ENCODE measurements around the gene FSIP2. TPM values are rescaled to one million over a fixed set of nuclear protein-coding genes. Genes with fewer than 3 reads are reported as not detected.

FSIP2 gene
- total RNA-seq, 1 donor from 2014 or later = 12.7 TPM

DNA sequence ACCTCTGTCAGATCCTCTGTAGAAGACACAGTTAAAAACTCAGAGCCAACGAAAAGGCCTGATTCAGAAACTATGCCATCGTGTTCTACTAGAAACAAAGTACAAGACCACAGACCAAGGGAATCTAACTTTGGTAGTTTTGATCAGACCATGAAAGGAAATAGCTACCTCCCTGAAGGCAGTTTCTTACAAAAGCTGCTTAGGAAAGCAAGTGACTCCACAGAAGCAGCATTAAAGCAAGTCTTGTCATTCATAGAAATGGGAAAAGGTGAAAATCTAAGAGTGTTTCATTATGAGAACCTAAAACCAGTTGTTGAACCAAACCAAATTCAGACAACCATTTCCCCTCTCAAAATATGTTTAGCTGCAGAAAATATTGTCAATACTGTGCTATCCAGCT, 58.2 kb downstream of the FSIP2 start:
- Histone ChIP-seq H3K4me3 (no peak overlapping the region), H3K36me3 (no peaks in the 10 kb centered on the region), H4K20me1 (ENCODE audit: low read depth) (no peaks in the 10 kb centered on the region), H3K27ac (no peak overlapping the region), H3F3A (ENCODE audit: low read depth) (no peaks in the 10 kb centered on the region), H3K4me1 (no peaks in the 10 kb centered on the region), H3K79me2 (ENCODE audit: low read depth) (no peaks in the 10 kb centered on the region), H2AFZ (replicated peaks) (no peak overlapping the region), H3K9ac (no peak overlapping the region), H3K4me2 (no peak overlapping the region), H3K9me3 (ENCODE audit: low read depth) (no peaks in the 10 kb centered on the region), H3K27me3 (no peaks in the 10 kb centered on the region)
- Mint-ChIP-seq H3K27ac (no peak overlapping the region), H3K4me1 (no peaks in the 10 kb centered on the region), H3K27me3 (ENCODE audit: insufficient read depth, low read depth) (no peaks in the 10 kb centered on the region), H3K9me3 (no peaks in the 10 kb centered on the region), H3K36me3 (peaks cover 2% of the 10 kb centered on the region), H3K4me3 (no peak overlapping the region)
- TF ChIP-seq, protein P1, sequence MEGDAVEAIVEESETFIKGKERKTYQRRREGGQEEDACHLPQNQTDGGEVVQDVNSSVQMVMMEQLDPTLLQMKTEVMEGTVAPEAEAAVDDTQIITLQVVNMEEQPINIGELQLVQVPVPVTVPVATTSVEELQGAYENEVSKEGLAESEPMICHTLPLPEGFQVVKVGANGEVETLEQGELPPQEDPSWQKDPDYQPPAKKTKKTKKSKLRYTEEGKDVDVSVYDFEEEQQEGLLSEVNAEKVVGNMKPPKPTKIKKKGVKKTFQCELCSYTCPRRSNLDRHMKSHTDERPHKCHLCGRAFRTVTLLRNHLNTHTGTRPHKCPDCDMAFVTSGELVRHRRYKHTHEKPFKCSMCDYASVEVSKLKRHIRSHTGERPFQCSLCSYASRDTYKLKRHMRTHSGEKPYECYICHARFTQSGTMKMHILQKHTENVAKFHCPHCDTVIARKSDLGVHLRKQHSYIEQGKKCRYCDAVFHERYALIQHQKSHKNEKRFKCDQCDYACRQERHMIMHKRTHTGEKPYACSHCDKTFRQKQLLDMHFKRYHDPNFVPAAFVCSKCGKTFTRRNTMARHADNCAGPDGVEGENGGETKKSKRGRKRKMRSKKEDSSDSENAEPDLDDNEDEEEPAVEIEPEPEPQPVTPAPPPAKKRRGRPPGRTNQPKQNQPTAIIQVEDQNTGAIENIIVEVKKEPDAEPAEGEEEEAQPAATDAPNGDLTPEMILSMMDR (IDR thresholded peaks at IDR 0.05) = no peak
- TF ChIP-seq EZH2 (IDR thresholded peaks at IDR 0.05) = no peak
- DNase-seq (ENCODE audit: low spot score) = no peak

DNA sequence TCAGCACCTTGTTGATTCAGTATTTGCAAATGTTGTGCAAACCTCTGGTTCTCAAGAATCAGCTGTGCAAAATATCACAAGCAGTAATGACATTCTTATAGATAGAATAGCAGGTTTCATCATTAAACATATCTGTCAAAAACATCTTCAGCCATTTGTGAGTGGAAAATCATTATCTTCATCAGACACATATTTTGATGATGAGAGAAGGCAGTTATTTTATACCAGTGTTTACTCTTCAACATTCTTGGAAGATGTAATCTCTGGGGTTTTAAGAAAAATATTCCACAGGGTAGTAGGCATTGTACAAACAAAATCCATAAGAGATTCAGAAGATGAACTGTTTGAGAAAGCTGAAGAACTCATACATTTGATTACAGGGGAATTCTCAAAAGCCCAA, 64.3 kb downstream of the FSIP2 start:
- H3K4me1 ChIP-seq = no peaks in the 10 kb centered on the region
- TF ChIP-seq EZH2phosphoT487 (IDR thresholded peaks at IDR 0.05) = no peak
- TF ChIP-seq, protein P1 (IDR thresholded peaks at IDR 0.05) = no peak
- TF ChIP-seq EZH2 (IDR thresholded peaks at IDR 0.05) = no peak
- H3K9me3 ChIP-seq (ENCODE audit: low read depth) = no peaks in the 10 kb centered on the region
- no peaks in the 10 kb centered on the region for H3K36me3 ChIP-seq
- Mint-ChIP-seq H3K4me1 (no peaks in the 10 kb centered on the region), H3K27ac (no peak overlapping the region), H3K4me3 (no peak overlapping the region), H3K27me3 (ENCODE audit: insufficient read depth, low read depth) (no peaks in the 10 kb centered on the region), H3K9me3 (no peaks in the 10 kb centered on the region), H3K36me3 (peaks cover 2% of the 10 kb centered on the region)
- no peaks in the 10 kb centered on the region for H4K20me1 ChIP-seq (ENCODE audit: low read depth)
- no peak overlapping the region for H2AFZ ChIP-seq (replicated peaks)
- DNase-seq (ENCODE audit: low spot score) = no peak
- no peak overlapping the region for H3K27ac ChIP-seq
- H3K27me3 ChIP-seq = no peaks in the 10 kb centered on the region
- H3F3A ChIP-seq (ENCODE audit: low read depth) = no peaks in the 10 kb centered on the region
- H3K4me2 ChIP-seq = no peak overlapping the region
- no peak overlapping the region for H3K4me3 ChIP-seq
- H3K9ac ChIP-seq = no peak overlapping the region
- H3K79me2 ChIP-seq (ENCODE audit: low read depth) = no peaks in the 10 kb centered on the region

DNA sequence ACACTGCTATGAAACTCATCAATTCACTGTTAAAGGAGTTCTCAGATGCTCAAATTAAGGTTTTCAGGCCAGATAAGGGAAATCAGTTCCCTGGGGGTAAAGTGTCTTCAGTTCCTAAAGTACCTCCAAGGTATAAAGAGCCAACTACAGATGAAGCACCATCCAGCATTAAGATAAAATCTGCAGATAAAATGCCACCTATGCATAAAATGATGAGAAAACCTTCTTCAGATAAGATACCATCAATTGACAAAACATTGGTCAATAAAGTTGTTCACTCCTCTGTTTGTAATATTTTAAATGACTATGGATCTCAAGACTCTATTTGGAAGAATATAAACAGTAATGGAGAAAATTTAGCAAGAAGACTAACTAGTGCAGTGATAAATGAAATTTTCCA, 68.2 kb downstream of the FSIP2 start:
- Histone ChIP-seq H3K9me3 (ENCODE audit: low read depth) (no peaks in the 10 kb centered on the region), H3F3A (ENCODE audit: low read depth) (no peaks in the 10 kb centered on the region), H3K9ac (no peak overlapping the region), H4K20me1 (ENCODE audit: low read depth) (no peaks in the 10 kb centered on the region), H2AFZ (replicated peaks) (no peak overlapping the region), H3K79me2 (ENCODE audit: low read depth) (no peaks in the 10 kb centered on the region), H3K4me2 (no peak overlapping the region), H3K4me3 (no peak overlapping the region), H3K27me3 (no peaks in the 10 kb centered on the region), H3K36me3 (no peaks in the 10 kb centered on the region), H3K27ac (no peak overlapping the region), H3K4me1 (no peaks in the 10 kb centered on the region)
- Mint-ChIP-seq H3K36me3 (peaks cover 2% of the 10 kb centered on the region), H3K4me1 (no peaks in the 10 kb centered on the region), H3K27ac (no peak overlapping the region), H3K4me3 (no peak overlapping the region), H3K27me3 (ENCODE audit: insufficient read depth, low read depth) (peaks cover 2% of the 10 kb centered on the region), H3K9me3 (peaks cover 6% of the 10 kb centered on the region)
- DNase-seq (ENCODE audit: low spot score) = no peak
- TF ChIP-seq, protein P1 (IDR thresholded peaks at IDR 0.05) = no peak
- TF ChIP-seq EZH2phosphoT487 (IDR thresholded peaks at IDR 0.05) = no peak
- no peak for TF ChIP-seq EZH2 (IDR thresholded peaks at IDR 0.05)

DNA sequence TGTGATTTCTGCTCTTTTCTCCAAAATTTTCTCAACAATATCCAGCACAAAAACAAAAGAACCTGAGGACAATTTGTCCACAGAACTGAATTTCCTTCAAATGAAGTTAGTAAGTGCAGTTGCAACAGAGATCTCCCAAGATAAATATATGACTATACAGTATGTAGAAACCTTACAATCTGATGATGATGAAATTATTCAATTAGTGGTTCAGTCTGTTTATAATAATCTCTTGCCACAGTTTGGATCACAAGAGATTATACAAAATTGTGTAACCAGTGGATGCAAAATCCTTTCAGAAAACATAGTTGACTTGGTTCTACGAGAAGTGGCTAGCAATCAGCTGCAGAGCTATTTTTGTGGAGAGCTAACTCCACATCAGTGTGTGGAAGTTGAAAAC, 68.7 kb downstream of the FSIP2 start:
- no peaks in the 10 kb centered on the region for H3K27me3 ChIP-seq
- H3K36me3 ChIP-seq = no peaks in the 10 kb centered on the region
- Mint-ChIP-seq H3K4me1 (no peaks in the 10 kb centered on the region), H3K4me3 (no peak overlapping the region), H3K27ac (no peak overlapping the region), H3K9me3 (peaks cover 8% of the 10 kb centered on the region), H3K36me3 (peaks cover 2% of the 10 kb centered on the region), H3K27me3 (ENCODE audit: insufficient read depth, low read depth) (peaks cover 2% of the 10 kb centered on the region)
- H4K20me1 ChIP-seq (ENCODE audit: low read depth) = no peaks in the 10 kb centered on the region
- no peak overlapping the region for H3K4me3 ChIP-seq
- no peak overlapping the region for H3K27ac ChIP-seq
- H3K9ac ChIP-seq = no peak overlapping the region
- no peak overlapping the region for H2AFZ ChIP-seq (replicated peaks)
- TF ChIP-seq, protein P1 (IDR thresholded peaks at IDR 0.05) = no peak
- TF ChIP-seq EZH2phosphoT487 (IDR thresholded peaks at IDR 0.05) (no peak), EZH2 (IDR thresholded peaks at IDR 0.05) (no peak)
- no peaks in the 10 kb centered on the region for H3F3A ChIP-seq (ENCODE audit: low read depth)
- no peak for DNase-seq (ENCODE audit: low spot score)
- H3K4me2 ChIP-seq = no peak overlapping the region
- no peaks in the 10 kb centered on the region for H3K9me3 ChIP-seq (ENCODE audit: low read depth)
- H3K79me2 ChIP-seq (ENCODE audit: low read depth) = no peaks in the 10 kb centered on the region
- H3K4me1 ChIP-seq = no peaks in the 10 kb centered on the region
